GM23338 (cell line): ENCODE results near the gene ACSM6. TPM values are rescaled to one million over a fixed set of nuclear protein-coding genes. Genes with fewer than 3 reads are reported as not detected.

Experiments used
- ATAC-seq: fragments of 200-7000 bp; cut with Tn5 transposase; 3 replicates; pipeline ENCODE4 v1.9.1; 2020
- DNase-seq: peaks from one replicate; pipeline ENCODE4 v3.0.0-alpha.2; 2015; ENCODE audit warnings: low spot score
- H2AFZ ChIP-seq: fragments of 200-600 bp; sonication (generic); 2 replicates; pipeline ENCODE4 v1.8.0; 2016; ENCODE audit warnings: antibody characterized with exemption, mild to moderate bottlenecking, moderate library complexity
- H3F3A ChIP-seq: fragments of 200-600 bp; sonication (generic); replicated peaks from 2 replicates; pipeline ENCODE4 v1.8.0; 2017; ENCODE audit warnings: antibody characterized with exemption, mixed run types, low read depth
- H3K27ac ChIP-seq: fragments of 200-600 bp; sonication (generic); 2 replicates; pipeline ENCODE4 v1.6.1; 2016; ENCODE audit warnings: low read depth
- H3K27me3 ChIP-seq: fragments of 200-600 bp; sonication (generic); 2 replicates; pipeline ENCODE4 v1.8.0; 2016; ENCODE audit warnings: mild to moderate bottlenecking, mixed run types, moderate library complexity; ENCODE audit not compliant: insufficient read depth
- H3K36me3 ChIP-seq: fragments of 200-600 bp; sonication (generic); 2 replicates; pipeline ENCODE4 v1.8.0; 2016; ENCODE audit warnings: mild to moderate bottlenecking; ENCODE audit not compliant: insufficient read depth
- H3K4me1 ChIP-seq: fragments of 200-600 bp; sonication (generic); 2 replicates; pipeline ENCODE4 v1.8.0; 2016; ENCODE audit warnings: mild to moderate bottlenecking, moderate library complexity; ENCODE audit not compliant: insufficient read depth
- H3K4me2 ChIP-seq: fragments of 200-600 bp; sonication (generic); 2 replicates; pipeline ENCODE4 v1.7.1; 2017; ENCODE audit warnings: mixed run types
- H3K4me3 ChIP-seq: fragments of 200-600 bp; sonication (generic); 2 replicates; pipeline ENCODE4 v1.6.1; 2016; ENCODE audit warnings: mixed run types
- H3K79me2 ChIP-seq: fragments of 200-600 bp; sonication (generic); replicated peaks from 2 replicates; pipeline ENCODE4 v1.8.0; 2017; ENCODE audit warnings: mild to moderate bottlenecking; ENCODE audit not compliant: insufficient read depth
- H3K9me2 ChIP-seq: fragments of 200-600 bp; sonication (generic); 2 replicates; pipeline ENCODE4 v1.8.0; 2017; ENCODE audit not compliant: insufficient read depth
- H4K20me1 ChIP-seq: fragments of 200-600 bp; sonication (generic); replicated peaks from 2 replicates; pipeline ENCODE4 v1.8.0; 2017; ENCODE audit warnings: mild to moderate bottlenecking; ENCODE audit not compliant: insufficient read depth
- H3K27ac Mint-ChIP-seq: 2 replicates; pipeline ENCODE4 v1.8.0; 2020; ENCODE audit warnings: inconsistent platforms, mild to moderate bottlenecking, moderate library complexity, mixed read lengths
- H3K27me3 Mint-ChIP-seq: 3 replicates; pipeline ENCODE4 v1.8.0; 2022; ENCODE audit warnings: low read depth, mild to moderate bottlenecking, moderate library complexity, mixed read lengths, inconsistent platforms; ENCODE audit not compliant: insufficient read depth, poor library complexity
- H3K36me3 Mint-ChIP-seq: 3 replicates; pipeline ENCODE4 v1.8.0; 2021; ENCODE audit warnings: low read depth, mild to moderate bottlenecking, inconsistent platforms, moderate library complexity, mixed read lengths
- H3K4me1 Mint-ChIP-seq: 3 replicates; pipeline ENCODE4 v1.8.0; 2020; ENCODE audit warnings: mild to moderate bottlenecking, inconsistent platforms, mixed read lengths
- H3K4me3 Mint-ChIP-seq: 3 replicates; pipeline ENCODE4 v1.8.0; 2021; ENCODE audit warnings: moderate library complexity, mild to moderate bottlenecking, inconsistent platforms, mixed read lengths
- H3K9me3 Mint-ChIP-seq: 3 replicates; pipeline ENCODE4 v1.8.0; 2020; ENCODE audit warnings: moderate library complexity, mild to moderate bottlenecking, inconsistent platforms, mixed read lengths
- CREB1 ChIP-seq: fragments of 250-450 bp; sonication (Bioruptor Pico); IDR thresholded peaks from 2 replicates; pipeline ENCODE4 v1.5.0; 2020; ENCODE audit warnings: low read depth, mild to moderate bottlenecking, moderate library complexity
- EZH2 ChIP-seq: fragments of 200-600 bp; sonication (generic); IDR thresholded peaks from one replicate; pipeline ENCODE4 v1.8.0; 2017; ENCODE audit warnings: antibody characterized with exemption, mild to moderate bottlenecking, low read depth; ENCODE audit not compliant: unreplicated experiment
- EZH2phosphoT487 ChIP-seq: fragments of 200-600 bp; sonication (generic); IDR thresholded peaks from one replicate; pipeline ENCODE4 v1.8.1; 2018; ENCODE audit warnings: antibody characterized with exemption; ENCODE audit not compliant: unreplicated experiment
- JUNB ChIP-seq: IDR thresholded peaks from one replicate; pipeline ENCODE4 v1.6.1; 2016; ENCODE audit warnings: antibody characterized with exemption; ENCODE audit not compliant: unreplicated experiment
- NANOG ChIP-seq: IDR thresholded peaks from 2 replicates; pipeline ENCODE4 v1.6.1; 2016; ENCODE audit warnings: antibody characterized with exemption, borderline replicate concordance
- POLR2AphosphoS5 ChIP-seq: IDR thresholded peaks from 2 replicates; pipeline ENCODE4 v1.6.1; 2016; ENCODE audit warnings: antibody characterized with exemption, low read depth
- STAT1 ChIP-seq: IDR thresholded peaks from one replicate; pipeline ENCODE4 v1.6.1; 2016; ENCODE audit warnings: antibody characterized with exemption; ENCODE audit not compliant: unreplicated experiment
- ZNF114 ChIP-seq: fragments of 250-450 bp; sonication (Bioruptor Pico); IDR thresholded peaks from 2 replicates; pipeline ENCODE4 v1.5.0; 2020; ENCODE audit warnings: mild to moderate bottlenecking, moderate library complexity
- ZNF331 ChIP-seq: fragments of 250-450 bp; sonication (Bioruptor Pico); IDR thresholded peaks from 2 replicates; pipeline ENCODE4 v1.5.0; 2020; ENCODE audit warnings: low read depth, mild to moderate bottlenecking, moderate library complexity
- polyA plus RNA-seq: library from polyadenylated mRNA; unstranded; fragments of >200 nt; fragmentation: Nextera tagmentation; extraction: Ambion mirVana; gene quantifications from 2 replicates; pipeline ENCODE4 v1.2.1, GENCODE V29; 2016
- total RNA-seq: library from RNA; depleted of rRNA; stranded (reverse); fragments of >200 nt; shearing (Covaris generic); gene quantifications from 2 replicates; pipeline ENCODE4 v1.2.3, GENCODE V29; 2014
- TF ChIP-seq, protein P1 (sequence below): IDR thresholded peaks from 2 replicates; pipeline ENCODE4 v1.6.1; 2016; ENCODE audit warnings: antibody characterized with exemption
- TF ChIP-seq, protein P2 (sequence below): fragments of 250-450 bp; sonication (Bioruptor Pico); IDR thresholded peaks from 2 replicates; pipeline ENCODE4 v1.5.0; 2020; ENCODE audit warnings: mild to moderate bottlenecking, moderate library complexity
- TF ChIP-seq, protein P3 (sequence below), 2 experiments: fragments of 200-600 bp in 1 of 2; sonication (generic) in 1 of 2; conservative IDR thresholded peaks; 2 replicates each; pipeline versions ENCODE4 v1.5.1 to v1.6.1; 2016 to 2017; ENCODE audit warnings: antibody characterized with exemption in 2 of 2, low read depth in 2 of 2, mild to moderate bottlenecking in 2 of 2, moderate library complexity in 1 of 2
- TF ChIP-seq, protein P4 (sequence below): IDR thresholded peaks from one replicate; pipeline ENCODE4 v1.6.1; 2018; ENCODE audit warnings: antibody characterized with exemption; ENCODE audit not compliant: unreplicated experiment

Gene ACSM6
- total and polyA plus RNA-seq, 2 experiments from 2014 or later, result 0.65 TPM; not detected in 1

DNA sequence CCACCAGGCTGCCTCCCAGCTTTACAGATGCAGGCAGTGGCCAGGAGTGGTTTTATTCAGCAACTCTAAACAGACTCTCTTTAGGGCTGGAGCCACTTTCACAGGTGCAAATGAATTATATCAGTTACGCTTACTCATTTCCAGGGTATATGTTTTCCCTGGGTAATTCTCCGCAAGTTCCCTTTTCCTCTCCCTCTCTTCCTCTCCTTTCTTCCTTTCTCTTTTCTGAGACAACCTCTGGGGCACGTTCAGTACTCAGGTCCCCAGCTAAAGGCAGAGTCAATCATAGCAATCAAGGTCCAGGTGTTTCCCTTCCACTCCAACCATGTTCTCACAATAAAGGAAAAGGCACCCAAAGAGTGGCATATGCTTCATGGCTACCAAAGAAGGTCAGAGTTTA lies 55.4 kb downstream of the ACSM6 start:
- Histone ChIP-seq H3K4me2 (no peak overlapping the region), H3K4me1 (peaks cover 19% of the 10 kb centered on the region), H3K27me3 (no peaks in the 10 kb centered on the region), H3K36me3 (peaks cover 17% of the 10 kb centered on the region), H3K9me2 (no peaks in the 10 kb centered on the region), H3K27ac (0 out of 2 replicates have a peak overlapping the region, but pooled peaks have one; percentile 61), H3K4me3 (no peak overlapping the region), H2AFZ (no peak overlapping the region), H4K20me1 (no peaks in the 10 kb centered on the region; the same call in 1 of the 2 replicates), H3F3A (0 out of 2 replicates have a peak, but pooled peaks cover 18% of the 10 kb centered on the region), H3K79me2 (peaks cover 30% of the 10 kb centered on the region)
- DNase-seq (no peak), ATAC-seq (no peak)
- Mint-ChIP-seq H3K27me3 (peaks cover 6% of the 10 kb centered on the region), H3K4me1 (peaks cover 28% of the 10 kb centered on the region), H3K36me3 (peaks cover 17% of the 10 kb centered on the region), H3K9me3 (no peaks in the 10 kb centered on the region), H3K4me3 (no peak overlapping the region), H3K27ac (peak overlapping the region; percentile 16; the same call in 1 of the 2 replicates)
- TF ChIP-seq POLR2AphosphoS5 (no peak), STAT1 (no peak), EZH2 (no peak), NANOG (no peak), CREB1 (CRISPR knock-in tag) (no peak), JUNB (no peak), EZH2phosphoT487 (no peak), ZNF114 (CRISPR knock-in tag) (no peak), ZNF331 (CRISPR knock-in tag) (no peak)
- TF ChIP-seq, protein P1, sequence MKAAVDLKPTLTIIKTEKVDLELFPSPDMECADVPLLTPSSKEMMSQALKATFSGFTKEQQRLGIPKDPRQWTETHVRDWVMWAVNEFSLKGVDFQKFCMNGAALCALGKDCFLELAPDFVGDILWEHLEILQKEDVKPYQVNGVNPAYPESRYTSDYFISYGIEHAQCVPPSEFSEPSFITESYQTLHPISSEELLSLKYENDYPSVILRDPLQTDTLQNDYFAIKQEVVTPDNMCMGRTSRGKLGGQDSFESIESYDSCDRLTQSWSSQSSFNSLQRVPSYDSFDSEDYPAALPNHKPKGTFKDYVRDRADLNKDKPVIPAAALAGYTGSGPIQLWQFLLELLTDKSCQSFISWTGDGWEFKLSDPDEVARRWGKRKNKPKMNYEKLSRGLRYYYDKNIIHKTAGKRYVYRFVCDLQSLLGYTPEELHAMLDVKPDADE, result no peak
- TF ChIP-seq, protein P2, sequence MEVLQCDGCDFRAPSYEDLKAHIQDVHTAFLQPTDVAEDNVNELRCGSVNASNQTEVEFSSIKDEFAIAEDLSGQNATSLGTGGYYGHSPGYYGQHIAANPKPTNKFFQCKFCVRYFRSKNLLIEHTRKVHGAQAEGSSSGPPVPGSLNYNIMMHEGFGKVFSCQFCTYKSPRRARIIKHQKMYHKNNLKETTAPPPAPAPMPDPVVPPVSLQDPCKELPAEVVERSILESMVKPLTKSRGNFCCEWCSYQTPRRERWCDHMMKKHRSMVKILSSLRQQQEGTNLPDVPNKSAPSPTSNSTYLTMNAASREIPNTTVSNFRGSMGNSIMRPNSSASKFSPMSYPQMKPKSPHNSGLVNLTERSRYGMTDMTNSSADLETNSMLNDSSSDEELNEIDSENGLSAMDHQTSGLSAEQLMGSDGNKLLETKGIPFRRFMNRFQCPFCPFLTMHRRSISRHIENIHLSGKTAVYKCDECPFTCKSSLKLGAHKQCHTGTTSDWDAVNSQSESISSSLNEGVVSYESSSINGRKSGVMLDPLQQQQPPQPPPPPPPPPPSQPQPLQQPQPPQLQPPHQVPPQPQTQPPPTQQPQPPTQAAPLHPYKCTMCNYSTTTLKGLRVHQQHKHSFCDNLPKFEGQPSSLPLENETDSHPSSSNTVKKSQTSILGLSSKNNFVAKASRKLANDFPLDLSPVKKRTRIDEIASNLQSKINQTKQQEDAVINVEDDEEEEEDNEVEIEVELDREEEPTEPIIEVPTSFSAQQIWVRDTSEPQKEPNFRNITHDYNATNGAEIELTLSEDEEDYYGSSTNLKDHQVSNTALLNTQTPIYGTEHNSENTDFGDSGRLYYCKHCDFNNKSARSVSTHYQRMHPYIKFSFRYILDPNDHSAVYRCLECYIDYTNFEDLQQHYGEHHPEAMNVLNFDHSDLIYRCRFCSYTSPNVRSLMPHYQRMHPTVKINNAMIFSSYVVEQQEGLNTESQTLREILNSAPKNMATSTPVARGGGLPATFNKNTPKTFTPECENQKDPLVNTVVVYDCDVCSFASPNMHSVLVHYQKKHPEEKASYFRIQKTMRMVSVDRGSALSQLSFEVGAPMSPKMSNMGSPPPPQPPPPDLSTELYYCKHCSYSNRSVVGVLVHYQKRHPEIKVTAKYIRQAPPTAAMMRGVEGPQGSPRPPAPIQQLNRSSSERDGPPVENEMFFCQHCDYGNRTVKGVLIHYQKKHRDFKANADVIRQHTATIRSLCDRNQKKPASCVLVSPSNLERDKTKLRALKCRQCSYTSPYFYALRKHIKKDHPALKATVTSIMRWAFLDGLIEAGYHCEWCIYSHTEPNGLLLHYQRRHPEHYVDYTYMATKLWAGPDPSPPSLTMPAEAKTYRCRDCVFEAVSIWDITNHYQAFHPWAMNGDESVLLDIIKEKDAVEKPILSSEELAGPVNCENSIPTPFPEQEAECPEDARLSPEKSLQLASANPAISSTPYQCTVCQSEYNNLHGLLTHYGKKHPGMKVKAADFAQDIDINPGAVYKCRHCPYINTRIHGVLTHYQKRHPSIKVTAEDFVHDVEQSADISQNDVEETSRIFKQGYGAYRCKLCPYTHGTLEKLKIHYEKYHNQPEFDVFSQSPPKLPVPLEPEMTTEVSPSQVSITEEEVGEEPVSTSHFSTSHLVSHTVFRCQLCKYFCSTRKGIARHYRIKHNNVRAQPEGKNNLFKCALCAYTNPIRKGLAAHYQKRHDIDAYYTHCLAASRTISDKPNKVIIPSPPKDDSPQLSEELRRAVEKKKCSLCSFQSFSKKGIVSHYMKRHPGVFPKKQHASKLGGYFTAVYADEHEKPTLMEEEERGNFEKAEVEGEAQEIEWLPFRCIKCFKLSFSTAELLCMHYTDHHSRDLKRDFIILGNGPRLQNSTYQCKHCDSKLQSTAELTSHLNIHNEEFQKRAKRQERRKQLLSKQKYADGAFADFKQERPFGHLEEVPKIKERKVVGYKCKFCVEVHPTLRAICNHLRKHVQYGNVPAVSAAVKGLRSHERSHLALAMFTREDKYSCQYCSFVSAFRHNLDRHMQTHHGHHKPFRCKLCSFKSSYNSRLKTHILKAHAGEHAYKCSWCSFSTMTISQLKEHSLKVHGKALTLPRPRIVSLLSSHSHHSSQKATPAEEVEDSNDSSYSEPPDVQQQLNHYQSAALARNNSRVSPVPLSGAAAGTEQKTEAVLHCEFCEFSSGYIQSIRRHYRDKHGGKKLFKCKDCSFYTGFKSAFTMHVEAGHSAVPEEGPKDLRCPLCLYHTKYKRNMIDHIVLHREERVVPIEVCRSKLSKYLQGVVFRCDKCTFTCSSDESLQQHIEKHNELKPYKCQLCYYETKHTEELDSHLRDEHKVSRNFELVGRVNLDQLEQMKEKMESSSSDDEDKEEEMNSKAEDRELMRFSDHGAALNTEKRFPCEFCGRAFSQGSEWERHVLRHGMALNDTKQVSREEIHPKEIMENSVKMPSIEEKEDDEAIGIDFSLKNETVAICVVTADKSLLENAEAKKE (CRISPR knock-in tag), result no peak
- TF ChIP-seq, protein P3, sequence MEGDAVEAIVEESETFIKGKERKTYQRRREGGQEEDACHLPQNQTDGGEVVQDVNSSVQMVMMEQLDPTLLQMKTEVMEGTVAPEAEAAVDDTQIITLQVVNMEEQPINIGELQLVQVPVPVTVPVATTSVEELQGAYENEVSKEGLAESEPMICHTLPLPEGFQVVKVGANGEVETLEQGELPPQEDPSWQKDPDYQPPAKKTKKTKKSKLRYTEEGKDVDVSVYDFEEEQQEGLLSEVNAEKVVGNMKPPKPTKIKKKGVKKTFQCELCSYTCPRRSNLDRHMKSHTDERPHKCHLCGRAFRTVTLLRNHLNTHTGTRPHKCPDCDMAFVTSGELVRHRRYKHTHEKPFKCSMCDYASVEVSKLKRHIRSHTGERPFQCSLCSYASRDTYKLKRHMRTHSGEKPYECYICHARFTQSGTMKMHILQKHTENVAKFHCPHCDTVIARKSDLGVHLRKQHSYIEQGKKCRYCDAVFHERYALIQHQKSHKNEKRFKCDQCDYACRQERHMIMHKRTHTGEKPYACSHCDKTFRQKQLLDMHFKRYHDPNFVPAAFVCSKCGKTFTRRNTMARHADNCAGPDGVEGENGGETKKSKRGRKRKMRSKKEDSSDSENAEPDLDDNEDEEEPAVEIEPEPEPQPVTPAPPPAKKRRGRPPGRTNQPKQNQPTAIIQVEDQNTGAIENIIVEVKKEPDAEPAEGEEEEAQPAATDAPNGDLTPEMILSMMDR (conservative IDR thresholded peaks at IDR 0.05; ENCODE audit: low read depth in 2 of 2), result no peak
- TF ChIP-seq, protein P4, sequence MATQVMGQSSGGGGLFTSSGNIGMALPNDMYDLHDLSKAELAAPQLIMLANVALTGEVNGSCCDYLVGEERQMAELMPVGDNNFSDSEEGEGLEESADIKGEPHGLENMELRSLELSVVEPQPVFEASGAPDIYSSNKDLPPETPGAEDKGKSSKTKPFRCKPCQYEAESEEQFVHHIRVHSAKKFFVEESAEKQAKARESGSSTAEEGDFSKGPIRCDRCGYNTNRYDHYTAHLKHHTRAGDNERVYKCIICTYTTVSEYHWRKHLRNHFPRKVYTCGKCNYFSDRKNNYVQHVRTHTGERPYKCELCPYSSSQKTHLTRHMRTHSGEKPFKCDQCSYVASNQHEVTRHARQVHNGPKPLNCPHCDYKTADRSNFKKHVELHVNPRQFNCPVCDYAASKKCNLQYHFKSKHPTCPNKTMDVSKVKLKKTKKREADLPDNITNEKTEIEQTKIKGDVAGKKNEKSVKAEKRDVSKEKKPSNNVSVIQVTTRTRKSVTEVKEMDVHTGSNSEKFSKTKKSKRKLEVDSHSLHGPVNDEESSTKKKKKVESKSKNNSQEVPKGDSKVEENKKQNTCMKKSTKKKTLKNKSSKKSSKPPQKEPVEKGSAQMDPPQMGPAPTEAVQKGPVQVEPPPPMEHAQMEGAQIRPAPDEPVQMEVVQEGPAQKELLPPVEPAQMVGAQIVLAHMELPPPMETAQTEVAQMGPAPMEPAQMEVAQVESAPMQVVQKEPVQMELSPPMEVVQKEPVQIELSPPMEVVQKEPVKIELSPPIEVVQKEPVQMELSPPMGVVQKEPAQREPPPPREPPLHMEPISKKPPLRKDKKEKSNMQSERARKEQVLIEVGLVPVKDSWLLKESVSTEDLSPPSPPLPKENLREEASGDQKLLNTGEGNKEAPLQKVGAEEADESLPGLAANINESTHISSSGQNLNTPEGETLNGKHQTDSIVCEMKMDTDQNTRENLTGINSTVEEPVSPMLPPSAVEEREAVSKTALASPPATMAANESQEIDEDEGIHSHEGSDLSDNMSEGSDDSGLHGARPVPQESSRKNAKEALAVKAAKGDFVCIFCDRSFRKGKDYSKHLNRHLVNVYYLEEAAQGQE, result no peak
